GM19324 (cell line): ENCODE results near the gene OS9.
"Not testable (repeated sequence)": the region's sequence is repeated elsewhere in the genome, so short reads cannot be mapped to it uniquely, and the experiment has no call there.

Experiments used
- ATAC-seq: cut with Tn5 transposase; IDR thresholded peaks from one replicate; pipeline ENCODE4 v1.9.1; 2021; ENCODE audit warnings: mild to moderate bottlenecking, moderate library complexity; ENCODE audit not compliant: unreplicated experiment, low FRiP score

The OS9 gene

DNA sequence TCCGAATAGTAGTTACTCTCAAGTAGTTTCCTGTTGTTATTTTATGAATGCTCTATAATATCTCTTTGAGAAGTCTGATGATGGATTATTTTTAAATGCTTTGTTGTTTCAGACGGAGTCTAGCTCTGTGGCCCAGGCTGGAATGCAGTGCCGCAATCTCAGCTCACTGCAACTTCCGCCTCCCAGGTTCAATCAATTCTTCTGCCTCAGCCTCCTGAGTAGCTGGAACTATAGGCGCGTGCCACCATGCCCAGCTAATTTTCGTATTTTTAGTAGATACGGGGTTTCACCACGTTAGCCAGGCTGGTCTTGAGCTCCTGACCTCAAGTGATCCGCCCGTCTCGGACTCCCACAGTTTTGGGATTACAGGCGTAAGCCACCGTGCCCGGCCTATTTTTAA lies 1.4 kb upstream of the OS9 start:
- no peak for ATAC-seq

DNA sequence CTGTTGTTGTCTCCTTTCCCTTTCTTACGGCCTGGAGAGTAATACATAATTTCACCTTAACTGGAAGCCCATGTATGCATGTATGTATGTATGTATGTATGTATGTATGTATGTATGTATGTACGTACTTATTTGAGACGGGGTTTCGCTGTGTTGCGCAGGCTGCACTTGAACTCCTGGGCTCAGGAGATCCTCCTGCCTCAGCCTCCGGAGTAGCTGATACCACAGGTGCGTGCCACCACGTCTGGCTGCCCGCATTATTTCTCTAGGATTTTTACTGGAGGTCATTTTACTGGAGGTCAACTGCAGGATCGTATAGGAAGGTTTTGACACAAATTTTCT lies 644 bp upstream of the OS9 start:
- no peak for ATAC-seq

GRCh38 chr12:57694459-57695019 lies 607 bp downstream of the OS9 start:
- ATAC-seq: peak; percentile 7

DNA sequence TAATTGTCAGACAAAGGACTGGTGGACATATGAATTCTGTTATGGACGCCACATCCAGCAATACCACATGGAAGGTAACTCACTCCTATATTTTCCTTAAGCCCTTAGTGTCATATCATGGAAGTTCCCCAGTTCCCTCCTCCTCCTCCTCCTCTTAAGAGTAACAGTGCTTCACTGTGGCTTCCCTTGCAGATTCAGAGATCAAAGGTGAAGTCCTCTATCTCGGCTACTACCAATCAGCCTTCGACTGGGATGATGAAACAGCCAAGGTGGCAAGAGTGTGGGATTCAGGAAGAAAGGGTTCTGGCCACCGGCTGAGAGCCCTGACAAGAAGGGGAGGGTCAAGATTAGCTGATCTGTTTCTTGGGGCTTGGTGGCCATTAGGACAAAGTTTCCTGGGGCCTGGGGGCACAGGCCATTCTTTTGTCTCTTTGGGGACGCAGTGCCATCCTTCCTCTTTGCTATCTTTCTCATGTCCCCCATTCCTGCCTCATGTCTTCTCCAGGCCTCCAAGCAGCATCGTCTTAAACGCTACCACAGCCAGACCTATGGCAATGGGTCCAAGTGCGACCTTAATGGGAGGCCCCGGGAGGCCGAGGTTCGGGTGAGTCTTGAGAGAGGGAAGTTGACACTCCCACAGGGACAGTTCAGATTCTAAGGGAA lies 2.0 kb downstream of the OS9 start:
- no peak for ATAC-seq

DNA sequence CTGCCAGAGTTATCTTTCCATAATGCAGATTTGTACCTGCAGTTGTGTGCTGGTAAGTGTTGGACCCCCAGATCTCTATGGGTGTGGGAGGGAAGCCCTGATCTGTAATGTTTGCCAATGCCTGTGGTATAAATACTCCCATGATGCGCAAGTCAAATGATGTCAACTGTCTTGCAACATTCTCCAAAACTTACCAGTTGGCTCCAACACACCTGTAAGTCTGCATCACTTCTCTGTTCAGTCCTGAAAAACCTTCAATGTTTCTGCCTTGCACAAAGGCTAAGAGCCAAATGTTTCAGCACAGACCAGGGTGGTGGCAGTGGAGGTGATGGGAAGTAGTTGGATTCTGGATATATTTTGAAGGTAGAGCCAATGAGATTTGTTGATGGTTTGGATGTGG lies 3.1 kb downstream of the OS9 start:
- ATAC-seq: no peak

DNA sequence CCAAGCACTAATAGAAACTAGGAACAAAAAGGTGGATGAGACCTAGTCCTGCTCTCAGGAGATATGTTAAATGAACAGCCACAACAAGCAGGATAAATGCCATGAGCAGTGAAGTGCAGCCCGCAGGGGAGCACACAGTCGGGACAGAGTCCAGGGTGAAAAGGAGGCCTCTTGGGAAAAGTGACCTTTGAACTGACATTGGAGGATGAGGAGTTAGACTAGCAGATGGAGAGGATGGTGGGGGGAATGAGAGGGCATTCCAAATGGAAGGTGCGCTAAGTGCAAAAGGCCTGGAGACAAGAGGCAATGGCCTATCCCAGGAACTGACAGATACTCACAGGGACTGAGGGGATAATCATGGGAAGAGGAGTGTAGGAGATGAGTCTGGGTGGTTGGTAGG lies 4.5 kb downstream of the OS9 start:
- ATAC-seq: no peak

DNA sequence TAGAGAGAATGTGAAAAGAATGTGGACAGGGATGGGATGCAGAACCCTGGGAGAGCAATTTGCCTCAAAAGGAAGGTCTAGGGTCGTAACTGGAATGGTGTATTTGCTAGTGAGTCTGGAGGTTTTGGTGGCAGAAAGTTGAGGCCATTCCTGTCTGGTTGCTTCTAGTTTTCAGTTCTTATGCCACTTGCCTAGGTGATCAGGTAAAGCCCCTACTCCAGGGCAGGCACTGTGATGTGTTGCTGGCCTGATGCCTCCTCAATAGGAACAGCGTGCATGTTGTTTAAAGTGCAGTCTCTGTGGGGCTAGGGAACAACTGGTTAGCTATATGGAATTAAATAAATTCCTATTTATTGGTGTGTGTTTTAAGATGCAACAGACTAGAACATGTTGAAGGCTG lies 6.4 kb downstream of the OS9 start:
- ATAC-seq: no peak

GRCh38 chr12:57707250-57707649 lies 13.3 kb downstream of the OS9 start:
- no peak for ATAC-seq

GRCh38 chr12:57708296-57708695 lies 14.4 kb downstream of the OS9 start:
- ATAC-seq: no peak

GRCh38 chr12:57712701-57713100 lies 18.8 kb downstream of the OS9 start:
- ATAC-seq: no peak

DNA sequence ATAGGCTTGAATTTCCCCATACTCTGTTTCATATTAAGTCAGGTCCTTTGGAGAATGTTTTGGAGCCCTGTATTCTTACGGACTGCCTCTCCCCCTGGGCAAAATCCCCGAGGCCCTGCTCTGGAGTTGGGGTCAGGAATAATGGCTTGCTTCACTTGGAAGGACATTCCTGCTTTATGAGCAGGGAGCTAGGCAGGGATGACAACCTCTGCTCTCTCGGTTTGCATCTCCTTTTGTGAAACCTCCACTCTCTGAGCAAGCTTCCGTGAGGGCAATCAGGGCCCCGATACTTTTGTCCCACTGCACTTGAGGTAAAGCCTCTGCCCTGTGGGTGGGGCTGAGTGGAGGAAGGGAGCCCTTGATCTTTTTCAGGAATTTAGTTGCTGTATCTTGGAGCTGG lies 19.3 kb downstream of the OS9 start:
- no peak for ATAC-seq

DNA sequence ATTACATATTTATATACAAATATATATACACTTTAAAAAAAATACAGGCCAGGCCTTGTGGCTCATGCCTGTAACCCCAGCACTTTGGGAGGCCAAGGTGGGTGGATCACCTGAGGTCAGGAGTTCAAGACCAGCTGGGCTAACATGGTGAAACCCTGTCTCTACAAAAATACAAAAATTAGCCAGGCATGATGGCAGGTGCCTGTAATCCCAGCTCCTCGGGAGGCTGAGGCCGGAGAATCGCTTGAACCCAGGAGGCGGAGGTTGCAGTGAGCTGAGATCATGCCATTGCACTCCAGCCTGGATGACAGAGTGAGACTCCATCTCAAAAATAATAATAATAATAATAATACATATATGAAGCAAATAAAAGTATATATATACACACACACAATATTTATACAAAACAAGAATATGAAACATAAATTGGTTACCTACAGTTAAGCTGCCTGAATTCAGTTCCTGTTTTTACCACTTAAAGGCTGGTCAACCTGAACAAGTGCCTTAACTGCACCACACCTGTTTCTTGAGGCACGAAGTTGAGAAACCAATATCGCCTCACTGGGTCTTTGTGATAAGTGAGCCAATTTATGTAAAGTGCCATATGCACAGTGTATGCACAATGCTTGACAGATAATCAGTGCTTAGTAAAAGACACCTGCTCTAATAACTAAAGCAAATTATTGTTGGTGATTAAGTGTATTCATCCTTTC lies 21.3 kb downstream of the OS9 start:
- not testable (repeated sequence) for ATAC-seq

- ATAC-seq: no peak
Measured at GRCh38 chr12:57715786-57716185, 21.9 kb downstream of the OS9 start.

DNA sequence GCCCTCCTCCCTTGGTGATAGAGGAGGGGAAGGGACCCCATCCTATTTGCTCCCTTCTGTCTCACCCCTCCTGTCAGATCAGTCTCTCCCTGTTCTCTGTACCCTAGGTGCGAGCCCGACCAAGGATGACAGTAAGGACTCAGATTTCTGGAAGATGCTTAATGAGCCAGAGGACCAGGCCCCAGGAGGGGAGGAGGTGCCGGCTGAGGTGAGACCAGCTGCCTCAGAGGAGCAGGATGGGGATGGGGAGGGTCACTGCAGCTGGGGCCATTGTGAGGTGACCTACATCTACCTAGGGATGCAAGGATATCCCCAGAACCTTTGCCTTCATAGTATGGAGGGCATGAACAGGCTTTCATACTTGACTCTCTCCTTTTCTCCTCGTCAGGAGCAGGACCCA lies 22.4 kb downstream of the OS9 start:
- ATAC-seq: no peak

DNA sequence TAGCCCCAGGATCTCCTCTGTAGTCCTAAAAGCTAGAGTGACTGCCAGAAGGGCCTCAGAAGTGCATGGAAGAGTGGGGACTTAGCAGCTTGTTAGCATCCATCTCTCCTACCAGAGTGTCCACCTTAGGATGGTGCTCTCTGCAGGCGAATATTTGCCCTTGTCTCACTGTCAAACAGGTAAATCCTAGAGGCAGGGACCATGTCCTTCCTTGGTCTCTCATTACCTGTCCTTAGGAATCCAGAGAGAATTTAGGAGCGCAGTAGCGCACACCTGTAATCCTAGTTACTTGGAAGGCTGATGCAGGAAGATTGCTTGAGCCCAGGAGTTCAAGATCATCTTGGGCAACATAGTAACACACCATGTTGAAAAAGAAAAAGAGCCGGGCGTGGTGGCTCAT lies 23.2 kb downstream of the OS9 start:
- no peak for ATAC-seq

DNA sequence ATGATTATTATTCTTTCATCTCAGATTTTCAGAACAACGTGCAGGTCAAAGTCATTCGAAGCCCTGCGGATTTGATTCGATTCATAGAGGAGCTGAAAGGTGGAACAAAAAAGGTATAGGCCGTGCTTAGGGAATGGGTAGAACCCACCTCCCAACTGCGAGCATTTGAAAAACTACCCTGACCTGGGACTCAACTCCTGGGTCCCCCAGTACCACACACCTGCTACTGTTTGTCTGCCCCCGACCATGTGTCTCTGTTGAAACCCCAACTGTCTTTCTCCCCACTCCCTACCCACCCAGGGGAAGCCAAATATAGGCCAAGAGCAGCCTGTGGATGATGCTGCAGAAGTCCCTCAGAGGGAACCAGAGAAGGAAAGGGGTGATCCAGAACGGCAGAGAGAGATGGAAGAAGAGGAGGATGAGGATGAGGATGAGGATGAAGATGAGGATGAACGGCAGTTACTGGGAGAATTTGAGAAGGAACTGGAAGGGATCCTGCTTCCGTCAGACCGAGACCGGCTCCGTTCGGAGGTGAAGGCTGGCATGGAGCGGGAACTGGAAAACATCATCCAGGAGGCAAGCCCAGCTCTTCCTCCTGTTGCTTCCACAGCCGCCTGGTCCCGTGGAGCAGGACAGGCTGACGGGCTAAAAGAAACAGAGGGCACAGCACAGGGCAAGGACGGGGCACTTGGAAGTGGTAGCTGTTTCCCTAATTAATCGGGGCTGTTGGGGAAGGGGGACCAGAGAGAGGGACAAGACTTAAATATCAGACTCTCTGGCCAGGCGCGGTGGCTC lies 24.1 kb downstream of the OS9 start:
- ATAC-seq: no peak

GRCh38 chr12:57718641-57719528 lies 25.0 kb downstream of the OS9 start:
- ATAC-seq: no peak

DNA sequence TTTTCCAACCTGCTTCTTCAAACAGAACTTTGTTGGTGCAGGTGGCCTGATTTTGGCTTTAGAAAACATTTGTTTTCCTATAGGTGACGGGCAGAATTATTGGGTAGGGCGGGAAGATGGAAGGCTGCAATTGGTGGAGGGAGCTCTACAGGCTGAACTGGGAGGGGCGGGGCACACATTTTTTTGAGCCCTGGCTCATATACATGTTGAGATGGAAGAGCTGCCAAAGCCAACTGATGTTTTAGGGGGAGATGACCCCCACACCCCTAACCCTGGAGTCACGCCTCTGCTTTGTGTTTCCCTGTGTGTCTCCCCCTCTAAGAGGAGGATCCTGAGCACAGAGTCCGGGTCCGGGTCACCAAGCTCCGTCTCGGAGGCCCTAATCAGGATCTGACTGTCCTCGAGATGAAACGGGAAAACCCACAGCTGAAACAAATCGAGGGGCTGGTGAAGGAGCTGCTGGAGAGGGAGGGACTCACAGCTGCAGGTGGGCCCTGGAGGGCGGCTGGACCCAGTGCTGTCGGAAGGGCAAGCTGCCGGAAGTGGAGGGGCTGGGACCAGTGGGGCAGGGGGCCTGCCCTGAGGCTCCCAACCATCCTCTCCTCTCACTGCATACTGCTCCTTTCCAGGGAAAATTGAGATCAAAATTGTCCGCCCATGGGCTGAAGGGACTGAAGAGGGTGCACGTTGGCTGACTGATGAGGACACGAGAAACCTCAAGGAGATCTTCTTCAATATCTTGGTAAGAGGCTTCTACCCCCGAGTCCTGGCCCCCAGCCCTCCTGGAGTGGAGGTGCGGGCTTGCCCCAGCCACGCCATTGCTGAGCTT lies 26.1 kb downstream of the OS9 start:
- no peak for ATAC-seq
